Subcutaneous adipose tissue (tissue), 4 donors: ENCODE measurements around the gene SEPTIN1. TPM values are rescaled to one million over a fixed set of nuclear protein-coding genes. Genes with fewer than 3 reads are reported as not detected.

Source experiments
- total RNA-seq, 4 donors: library from RNA; depleted of rRNA; stranded (reverse); fragments of >200 nt; gene quantifications; one replicate each; pipeline ENCODE4 v1.1.0, GENCODE V29; 2016
- TF ChIP-seq, protein P1 (sequence below): fragments of 450-650 bp; IDR thresholded peaks from one replicate; pipeline ENCODE4 v1.5.1; 2016; ENCODE audit warnings: low read depth, mild to moderate bottlenecking, control low read depth, antibody characterized with exemption, moderate library complexity

Gene SEPTIN1
- total RNA-seq, 4 donors from 2014 or later: 0.33 to 4.4 (median 1.8) TPM

DNA sequence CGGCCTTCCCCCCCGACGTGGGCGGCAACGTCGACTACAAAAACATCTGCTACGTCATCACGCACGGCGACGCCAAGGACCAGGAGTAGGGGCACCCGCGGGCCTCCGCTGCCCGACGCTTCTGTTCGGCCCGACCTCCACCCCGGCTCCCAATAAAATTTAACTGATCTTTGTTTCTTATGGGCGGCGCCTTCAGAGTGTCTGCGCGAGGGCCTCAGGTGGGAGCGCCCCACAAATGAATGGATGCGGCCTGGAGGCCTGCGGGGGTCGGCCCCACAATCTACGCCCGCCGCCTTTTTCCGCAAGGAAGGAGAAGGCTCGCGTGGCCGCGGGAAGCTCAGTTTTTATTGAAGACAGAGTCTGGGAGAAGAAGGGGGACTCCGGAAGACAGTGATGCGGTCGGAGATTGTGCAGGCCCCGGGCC, 4.5 kb downstream of the SEPTIN1 start:
- TF ChIP-seq, protein P1, sequence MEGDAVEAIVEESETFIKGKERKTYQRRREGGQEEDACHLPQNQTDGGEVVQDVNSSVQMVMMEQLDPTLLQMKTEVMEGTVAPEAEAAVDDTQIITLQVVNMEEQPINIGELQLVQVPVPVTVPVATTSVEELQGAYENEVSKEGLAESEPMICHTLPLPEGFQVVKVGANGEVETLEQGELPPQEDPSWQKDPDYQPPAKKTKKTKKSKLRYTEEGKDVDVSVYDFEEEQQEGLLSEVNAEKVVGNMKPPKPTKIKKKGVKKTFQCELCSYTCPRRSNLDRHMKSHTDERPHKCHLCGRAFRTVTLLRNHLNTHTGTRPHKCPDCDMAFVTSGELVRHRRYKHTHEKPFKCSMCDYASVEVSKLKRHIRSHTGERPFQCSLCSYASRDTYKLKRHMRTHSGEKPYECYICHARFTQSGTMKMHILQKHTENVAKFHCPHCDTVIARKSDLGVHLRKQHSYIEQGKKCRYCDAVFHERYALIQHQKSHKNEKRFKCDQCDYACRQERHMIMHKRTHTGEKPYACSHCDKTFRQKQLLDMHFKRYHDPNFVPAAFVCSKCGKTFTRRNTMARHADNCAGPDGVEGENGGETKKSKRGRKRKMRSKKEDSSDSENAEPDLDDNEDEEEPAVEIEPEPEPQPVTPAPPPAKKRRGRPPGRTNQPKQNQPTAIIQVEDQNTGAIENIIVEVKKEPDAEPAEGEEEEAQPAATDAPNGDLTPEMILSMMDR: no peak

DNA sequence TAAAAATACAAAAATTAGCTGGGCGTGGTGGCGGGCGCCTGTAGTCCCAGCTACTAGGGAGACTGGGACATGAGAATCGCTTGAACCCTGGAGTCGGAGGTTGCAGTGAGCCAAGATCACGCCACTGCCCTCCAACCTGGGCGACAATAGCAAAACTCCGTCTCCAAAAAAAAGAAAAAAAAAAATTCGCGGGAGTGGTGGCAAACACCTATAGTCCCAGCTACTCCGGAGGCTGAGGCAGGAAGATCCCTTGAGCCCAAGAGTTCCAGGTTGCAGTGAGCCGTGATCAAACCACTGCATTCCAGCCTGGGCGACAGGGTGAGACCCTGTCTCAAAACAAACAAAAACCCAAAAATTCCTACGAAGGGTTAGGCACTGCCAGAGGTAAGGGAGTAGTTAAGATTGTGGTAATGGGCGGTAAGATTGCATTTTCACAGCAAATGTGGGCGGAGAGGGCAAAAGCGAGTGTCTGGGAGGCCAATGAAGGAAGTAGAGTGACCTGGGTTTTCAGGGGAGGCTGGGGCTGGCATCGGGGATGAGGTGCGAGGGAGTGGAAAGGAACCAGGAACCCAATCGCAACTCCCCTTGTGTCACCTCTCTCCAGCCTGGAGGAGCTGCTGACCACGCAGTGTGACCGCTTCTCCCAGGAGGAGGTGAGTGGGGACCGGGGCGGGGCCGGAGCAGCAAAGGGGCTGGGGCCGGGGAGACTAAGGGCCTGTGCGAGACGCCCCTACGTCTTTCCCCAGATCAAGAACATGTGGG, 5.1 kb downstream of the SEPTIN1 start:
- TF ChIP-seq, protein P1: no peak

DNA sequence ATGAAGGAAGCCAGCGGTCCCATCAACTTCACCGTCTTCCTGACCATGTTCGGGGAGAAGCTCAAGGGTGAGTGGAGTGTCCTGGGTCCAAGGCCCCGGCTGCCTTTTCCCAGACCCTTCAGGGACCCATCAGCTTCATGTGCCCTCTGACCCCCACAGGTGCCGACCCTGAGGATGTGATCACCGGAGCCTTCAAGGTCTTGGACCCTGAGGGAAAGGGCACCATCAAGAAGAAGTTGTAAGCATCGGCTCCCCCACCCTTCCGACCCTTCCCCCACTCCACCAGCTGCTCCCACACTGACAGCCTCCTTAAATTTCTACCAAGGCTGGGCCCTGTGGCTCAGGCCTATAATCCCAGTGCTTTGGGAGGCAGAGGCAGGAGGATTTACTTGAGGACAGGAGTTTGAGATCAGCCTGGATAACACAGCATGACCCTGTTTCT, 5.9 kb downstream of the SEPTIN1 start:
- TF ChIP-seq, protein P1: no peak

DNA sequence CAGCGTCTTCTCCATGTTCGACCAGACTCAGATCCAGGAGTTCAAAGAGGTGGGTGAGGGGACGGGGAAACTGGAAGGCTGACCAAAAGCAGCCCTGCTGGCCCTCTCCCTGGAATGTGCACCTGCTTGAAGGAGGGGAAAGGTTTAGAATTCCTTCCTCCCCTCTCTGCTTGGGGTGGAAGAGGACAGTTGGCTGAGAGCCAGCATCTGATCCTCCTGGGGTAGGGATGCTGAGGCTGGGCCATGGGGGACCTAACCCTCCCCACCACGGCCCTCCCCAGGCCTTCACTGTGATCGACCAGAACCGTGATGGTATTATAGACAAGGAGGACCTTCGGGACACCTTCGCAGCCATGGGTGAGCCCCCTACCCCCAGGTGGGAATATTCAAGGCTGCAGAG, 6.5 kb downstream of the SEPTIN1 start:
- TF ChIP-seq, protein P1: no peak

DNA sequence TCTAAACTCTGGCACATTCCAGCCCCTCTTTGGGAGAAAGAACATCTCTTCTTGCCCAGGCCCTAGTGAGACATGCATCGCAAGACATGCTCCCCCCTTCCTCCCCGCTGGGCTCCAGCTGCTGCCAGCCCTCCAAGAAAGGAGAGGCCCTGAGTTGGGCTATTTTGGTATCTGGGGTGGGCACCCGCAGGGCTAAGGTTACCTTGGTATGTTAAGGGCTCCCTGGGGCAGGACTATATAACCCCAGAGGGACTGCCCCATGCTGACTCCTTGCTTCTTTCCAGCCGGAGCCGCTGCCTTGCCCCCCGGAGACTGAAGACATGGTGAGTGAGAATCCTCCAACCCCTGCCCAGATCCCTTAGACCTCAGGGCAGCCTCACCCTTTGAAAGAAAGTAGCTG, 7.8 kb downstream of the SEPTIN1 start, which contains the start of gene MYL11:
TSS of gene MYL11 (plus strand) at position 265 of the 400 bp plus-strand sequence. CDS start at position 321, 56 bp downstream.
- TF ChIP-seq, protein P1: no peak

DNA sequence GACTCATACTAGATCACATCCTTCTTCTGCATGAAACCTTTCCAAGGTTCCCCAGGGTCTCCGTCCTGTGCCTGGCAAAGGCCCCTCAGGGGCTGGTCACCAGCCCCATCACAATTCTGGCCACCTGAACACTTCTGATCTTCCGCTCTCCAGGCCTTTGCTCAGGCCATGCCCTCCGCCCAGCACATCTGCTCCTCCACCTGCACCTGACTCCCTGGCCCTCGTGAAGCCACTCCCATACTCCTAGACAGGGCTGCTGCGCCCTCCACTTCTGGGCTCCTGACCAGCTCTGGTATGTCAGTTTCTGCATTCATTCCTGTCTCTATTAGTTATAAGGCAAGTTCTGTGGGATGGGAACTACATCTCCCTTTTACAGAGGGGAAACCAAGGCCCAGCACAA, 9.6 kb downstream of the SEPTIN1 start:
- TF ChIP-seq, protein P1: no peak

- TF ChIP-seq, protein P1: no peak
Measured at GRCh38 chr16:30372038-30372712, 10.2 kb downstream of the SEPTIN1 start.
